GM21381 (cell line): ENCODE data around the gene HCK.

Experiments
- ATAC-seq: cut with Tn5 transposase; IDR thresholded peaks from one replicate; pipeline ENCODE4 v1.9.1; 2021; ENCODE audit warnings: mild to moderate bottlenecking, moderate library complexity; ENCODE audit not compliant: unreplicated experiment

Gene HCK

DNA sequence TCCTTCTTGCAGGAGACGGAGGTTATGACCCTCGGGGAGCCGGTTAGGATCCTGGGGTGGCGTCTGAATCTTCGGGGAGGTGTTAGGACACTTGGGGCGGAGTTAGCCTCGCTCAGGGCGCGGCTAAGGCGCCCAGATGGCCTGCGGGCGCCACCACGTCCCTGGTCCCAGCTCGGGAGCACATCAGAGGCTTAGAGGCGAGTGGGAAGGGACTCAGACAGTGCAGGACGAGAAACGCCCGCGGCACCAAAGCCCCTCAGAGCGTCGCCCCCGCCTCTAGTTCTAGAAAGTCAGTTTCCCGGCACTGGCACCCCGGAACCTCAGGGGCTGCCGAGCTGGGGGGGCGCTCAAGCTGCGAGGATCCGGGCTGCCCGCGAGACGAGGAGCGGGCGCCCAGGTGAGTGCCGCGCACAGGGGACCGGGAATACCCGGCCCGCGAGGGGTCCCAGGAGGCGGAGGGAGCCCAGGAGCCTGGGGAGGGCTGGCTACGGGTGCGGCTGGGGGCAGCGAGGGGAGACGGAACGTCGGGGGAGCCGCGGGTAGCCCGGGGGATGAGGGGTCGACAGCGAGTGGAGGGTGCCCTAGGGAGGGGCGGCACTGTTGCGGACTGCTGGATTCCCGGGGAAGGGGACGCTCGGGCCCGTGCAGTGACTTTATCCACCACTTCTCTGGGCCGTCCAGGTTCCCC is at the start of gene HCK:
HCK (plus strand) TSS at position 153 of the 688 bp plus-strand sequence.
- ATAC-seq, result no peak

DNA sequence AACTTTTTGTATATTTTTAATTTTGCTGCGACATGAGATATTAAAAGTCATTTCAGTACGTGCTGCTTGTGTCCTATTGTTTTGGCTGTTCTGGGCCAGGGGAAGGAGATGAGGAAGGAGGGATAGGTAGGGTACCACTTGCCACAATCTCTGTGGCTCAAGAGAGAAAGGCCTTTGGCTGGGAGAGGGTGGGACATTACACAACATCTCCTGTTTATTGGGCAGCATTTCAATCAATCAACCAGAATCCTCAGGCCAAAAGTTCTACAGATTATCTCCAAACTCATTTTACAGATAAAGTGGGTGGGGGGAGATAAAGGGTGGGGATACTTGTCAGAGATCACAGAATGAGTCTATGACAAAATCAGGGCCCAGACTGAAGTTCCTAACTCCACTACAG is 48.7 kb upstream of the HCK start:
- ATAC-seq, result no peak

DNA sequence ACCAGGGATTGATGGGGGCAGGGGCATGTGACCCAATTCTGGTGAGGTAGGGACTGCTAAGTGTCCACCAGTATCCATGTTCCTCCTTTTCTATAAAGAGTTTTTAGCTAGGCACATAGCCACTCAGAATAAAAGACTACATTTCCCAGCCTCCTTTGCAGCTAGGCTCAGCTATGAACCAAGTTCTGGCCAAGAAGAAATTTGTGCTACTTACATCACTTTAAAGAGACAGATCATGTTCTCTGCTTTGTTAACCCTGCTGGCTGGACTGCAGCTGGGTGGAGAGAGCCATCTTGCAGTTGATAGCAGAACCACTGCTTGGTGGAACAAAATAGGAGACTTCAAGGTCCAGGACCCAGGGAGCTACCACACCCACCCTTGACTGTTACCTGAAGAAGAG is 47.1 kb upstream of the HCK start:
- no peak for ATAC-seq

DNA sequence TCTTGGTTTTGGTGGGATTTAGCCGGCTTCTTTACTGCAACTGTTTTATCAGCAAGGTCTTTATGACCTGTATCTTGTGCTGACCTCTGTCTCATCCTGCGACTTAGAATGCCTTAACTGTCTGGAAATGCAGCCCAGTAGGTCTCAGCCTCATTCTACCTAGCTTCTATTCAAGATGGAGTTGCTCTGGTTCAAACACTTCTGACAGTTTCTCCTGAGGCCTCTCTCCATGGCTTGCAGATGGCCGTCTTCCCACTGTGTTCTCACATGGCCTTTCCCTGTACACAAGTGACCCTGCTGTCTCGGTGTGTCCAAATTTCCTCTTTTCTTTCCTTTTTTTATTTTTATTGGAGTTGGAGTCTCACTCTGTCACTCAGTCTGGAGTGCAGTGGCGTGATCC is 46.0 kb upstream of the HCK start:
- no peak for ATAC-seq

DNA sequence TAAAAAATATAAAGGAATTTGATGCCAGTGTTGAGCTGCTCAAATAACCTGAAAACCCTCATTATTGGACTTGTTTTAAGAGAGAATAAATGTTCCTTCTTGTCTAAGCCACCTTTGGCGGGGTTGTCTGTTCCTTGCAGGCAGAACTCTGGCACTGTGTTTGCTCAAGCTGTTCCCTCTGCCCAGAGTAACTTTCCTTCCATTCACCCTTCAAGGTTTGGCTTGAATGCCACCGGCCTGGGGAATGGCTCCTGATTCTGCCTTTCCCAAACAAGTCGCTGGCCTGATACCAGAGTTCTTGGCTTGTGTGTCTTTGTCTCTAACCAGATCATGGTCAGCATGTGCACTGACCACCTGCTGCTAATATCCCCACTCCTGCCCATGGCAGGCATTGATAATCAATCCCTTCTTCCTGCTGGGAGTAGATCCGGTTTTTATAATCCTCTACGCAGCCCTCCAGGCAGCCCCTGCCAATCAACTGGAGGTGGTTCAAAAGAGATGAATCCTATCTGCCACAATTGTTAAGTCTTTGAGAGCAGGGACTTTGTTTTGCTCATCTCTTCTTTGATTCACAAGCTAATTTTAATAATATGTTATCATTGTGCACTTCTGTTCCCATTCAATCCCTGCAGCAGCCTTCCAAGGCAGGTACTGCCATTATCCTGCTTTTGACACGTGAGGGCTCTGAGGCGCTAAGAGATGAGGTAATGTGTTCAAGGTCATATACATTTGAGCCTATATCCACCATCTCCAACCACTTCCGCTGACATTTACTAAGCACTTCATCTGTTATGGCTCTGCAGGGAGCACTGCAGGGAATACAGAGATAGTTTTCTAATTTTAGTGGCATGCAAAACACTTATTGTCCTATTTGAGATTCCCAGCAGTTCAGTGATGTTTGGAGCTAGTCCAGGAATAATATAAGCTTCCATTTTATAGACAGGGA is 44.9 kb upstream of the HCK start:
- ATAC-seq, result no peak

DNA sequence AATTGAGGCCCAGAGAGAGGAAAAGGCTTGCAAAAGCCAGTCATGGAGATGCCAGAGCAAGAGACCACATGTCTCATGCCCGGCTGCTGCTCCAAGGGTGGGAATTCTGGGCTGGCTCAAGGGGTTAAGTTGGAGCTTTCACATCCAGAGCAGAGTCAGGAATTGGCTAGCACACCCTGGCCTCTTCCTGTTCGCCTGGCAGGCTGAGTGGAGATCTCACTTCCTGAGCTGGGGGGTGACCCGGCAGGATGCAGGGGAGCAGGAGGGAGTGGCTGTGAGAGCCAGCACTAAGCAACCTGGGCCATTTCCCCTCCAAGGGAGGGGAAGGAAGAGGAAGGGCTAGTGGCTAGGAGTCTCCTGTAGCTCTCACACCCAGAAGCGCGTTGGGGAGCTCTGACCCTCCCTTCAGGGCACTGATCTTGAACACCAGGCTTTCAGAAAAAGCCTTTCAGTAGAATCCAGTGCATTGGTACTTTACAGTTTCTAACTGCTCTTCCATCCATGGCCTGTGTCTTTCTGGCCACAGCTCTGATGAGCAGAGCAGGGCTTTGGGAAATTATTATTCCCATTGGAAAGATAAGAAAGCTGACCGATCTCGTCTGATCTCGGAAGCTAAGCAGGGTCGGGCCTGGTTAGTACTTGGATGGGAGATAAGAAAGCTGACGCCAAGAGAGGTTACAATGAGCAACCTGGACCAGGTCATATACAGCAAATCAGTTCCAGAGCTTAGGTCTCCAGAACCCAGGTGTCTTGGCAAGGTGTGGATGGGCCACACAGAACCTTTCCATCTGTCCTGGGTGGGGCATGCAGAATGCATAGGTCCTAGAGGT is 44.0 kb upstream of the HCK start:
- no peak for ATAC-seq

DNA sequence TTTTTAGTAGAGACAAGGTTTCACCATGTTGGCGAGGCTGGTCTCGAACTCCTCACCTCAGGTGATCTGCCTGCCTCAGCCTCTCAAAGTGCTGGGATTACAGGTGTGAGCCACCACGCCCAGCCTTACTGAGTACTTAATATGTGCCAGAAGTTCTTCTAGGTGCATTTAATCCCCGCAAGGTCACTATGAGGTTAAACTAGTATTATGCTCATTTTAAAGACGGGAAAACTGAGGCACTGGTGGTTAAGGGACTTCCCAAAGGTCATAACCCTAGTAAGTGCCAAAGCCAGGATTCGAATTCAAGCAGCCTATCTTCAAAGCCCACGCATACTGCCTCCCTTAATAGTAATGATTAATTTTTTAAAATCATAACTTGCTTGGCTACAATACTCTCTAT is 42.5 kb upstream of the HCK start:
- no peak for ATAC-seq

DNA sequence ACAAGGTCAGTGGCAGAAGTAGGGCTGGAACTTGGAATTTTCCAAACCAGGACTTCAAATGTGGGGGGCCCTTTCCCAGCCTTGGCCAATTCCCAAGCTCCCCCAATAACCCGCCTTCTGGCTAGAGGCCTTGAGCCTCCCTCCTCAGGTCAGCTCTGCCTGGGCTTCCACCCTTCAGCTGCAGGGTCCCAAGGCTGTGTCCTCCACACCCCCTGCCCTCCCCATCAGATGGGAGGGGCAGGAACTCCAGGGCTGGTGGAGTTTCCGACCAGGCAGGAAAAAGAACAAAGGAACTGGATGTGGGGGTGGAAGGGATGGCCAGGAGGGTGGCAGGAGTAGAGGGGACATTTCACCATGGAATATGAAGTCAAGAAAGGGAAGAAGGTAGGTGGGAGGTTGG is 41.9 kb upstream of the HCK start, which contains the start of gene CCM2L:
CCM2L (plus strand) TSS at position 338 of the 400 bp plus-strand sequence; CDS start at position 355, 17 bp downstream.
- no peak for ATAC-seq

DNA sequence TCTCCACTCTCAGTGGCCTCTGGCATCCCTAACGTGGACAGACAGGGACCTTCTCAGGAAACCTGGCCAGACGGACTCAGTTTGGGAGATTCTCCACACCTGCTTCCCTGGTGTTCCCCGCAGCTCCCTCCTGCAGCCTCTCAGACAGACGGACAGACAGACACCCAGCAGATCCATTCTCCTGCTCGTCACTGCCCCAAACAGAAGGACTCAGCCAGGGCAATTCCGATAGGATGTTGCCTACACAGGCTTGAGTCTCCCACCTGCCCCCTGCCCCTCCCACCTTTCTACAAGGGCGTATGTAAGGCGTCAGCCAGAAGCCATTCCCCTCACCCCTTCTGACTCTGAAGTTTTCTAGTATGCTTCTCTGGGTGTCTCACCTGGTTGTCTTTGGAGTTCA is 41.4 kb upstream of the HCK start:
- ATAC-seq, result no peak

DNA sequence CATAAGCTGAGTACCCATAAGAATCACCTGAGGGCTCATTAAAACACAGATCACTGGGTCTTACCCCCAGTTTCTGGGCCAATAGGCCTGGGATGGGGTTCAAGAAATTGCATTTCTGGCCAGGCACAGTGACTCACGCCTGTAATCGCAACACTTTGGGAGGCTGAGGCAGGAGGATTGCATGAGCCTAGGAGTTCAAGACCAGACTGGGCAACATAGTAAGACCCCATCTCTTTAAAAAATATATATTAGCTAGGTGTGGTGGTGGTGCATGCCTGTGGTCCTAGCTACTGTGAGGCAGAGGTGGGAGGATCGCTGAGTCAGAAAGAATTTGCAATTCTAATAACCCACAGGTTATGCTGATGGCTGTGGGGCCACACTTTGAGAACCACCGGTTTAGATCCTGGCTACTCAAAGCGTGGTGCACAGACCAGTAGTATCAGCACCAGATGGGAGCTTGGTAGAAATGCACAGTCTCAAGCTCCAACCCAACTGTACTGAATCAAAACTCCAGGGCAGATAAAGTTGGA is 39.8 kb upstream of the HCK start:
- no peak for ATAC-seq

DNA sequence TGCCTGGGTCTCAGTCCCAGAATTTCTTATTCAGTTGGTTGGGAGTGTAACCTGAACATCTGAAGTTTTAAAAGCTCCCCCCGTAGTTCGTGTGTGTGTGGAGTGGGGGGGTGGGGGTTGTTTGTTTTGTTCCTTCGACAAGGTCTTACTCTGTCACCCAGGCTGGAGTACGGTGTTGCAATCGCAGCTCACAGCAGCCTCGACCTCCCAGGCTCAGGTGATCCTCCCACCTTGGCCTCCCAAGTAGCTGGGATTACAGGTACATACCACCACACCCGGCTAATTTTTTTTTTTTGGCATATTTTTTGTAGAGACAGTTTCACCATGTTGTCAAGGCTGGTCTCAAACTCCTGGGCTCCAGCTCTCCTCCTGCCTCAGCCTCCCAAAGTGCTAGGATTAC is 38.7 kb upstream of the HCK start:
- no peak for ATAC-seq

DNA sequence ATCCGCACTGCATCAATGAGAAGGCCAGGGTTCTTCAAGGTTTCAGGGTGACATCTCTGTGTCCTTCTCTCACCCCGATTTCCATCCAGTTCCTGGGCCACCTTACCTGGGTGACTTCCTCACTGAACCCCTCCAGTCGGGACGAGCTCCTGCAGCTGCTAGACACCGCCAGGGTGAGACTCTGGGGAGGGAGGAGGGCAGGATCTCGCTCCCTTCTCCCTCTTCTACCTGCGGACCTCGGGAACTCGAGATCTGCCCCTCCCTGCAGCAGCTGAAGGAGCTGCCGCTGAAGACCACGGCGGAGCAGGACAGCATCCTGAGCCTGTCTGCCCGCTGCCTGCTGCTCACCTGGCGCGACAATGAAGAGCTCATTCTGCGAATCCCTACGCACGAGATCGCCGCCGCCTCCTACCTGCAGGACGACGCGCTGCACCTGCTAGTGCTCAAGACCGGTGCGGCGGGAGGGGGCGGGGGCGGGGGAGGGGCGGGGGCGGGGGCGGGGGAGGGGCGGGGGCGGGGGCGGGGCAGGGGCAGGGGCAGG is 34.3 kb upstream of the HCK start:
- ATAC-seq, result no peak

DNA sequence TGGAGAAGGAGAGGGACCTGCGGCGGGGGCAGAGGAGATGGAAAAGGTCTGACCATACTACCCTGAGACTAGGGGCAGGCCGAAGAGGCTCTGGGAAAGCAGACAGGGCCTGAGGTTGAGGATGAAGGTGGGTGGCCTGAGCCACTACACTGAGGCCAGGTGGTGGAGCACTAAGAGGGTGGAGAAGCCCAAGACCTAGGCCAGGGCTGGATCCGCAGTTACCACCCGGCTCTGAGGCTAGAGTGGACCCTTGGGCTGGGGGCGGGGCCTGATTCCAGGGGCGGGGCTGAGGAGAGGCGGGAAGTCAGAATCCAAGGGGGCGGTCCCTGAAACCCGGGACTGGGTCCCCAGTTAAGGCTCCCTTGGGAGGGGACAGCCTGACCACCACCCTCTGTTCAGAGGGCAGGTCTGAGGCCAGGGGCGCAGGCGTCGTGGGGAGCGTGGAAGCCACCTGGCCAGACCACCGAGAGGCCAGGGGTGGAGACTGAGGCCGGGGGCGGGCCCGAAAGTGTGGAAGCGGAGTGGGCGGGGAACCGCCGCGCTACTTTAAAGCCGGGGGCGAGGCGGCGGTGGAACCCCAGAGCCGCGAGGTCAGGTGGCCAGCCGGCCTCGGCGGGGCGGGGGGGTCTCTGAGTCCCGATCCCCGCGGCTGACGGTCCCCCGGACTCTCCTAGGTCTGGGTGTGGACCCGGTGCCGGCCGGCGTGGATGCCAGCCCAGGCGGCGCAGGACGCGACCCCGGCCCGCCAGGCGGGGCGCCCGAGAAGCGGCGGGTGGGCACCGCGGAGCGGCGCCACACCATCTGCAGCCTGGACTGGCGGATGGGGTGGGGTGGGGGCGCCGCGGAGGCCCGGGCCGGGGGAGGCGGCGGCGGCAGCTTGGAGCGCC is 33.5 kb upstream of the HCK start:
- ATAC-seq, result no peak

DNA sequence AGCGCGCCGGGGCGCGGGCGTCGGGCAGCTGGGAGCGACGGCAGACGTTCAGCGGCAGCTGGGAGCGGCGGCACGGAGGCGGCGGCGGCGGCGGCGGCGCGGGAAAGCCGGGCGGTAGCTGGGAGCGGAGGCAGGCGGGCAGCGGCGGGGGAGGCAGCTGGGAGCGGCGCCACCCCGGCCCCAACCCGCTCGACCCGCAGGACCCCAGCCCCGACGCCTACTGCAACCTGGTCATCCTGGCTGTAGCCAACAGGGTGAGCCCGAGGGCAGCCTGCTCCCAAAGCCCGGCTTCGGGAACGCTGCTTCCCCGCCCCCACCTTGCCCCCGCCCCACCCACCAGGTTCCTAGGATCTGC is 32.9 kb upstream of the HCK start:
- ATAC-seq, result no peak

DNA sequence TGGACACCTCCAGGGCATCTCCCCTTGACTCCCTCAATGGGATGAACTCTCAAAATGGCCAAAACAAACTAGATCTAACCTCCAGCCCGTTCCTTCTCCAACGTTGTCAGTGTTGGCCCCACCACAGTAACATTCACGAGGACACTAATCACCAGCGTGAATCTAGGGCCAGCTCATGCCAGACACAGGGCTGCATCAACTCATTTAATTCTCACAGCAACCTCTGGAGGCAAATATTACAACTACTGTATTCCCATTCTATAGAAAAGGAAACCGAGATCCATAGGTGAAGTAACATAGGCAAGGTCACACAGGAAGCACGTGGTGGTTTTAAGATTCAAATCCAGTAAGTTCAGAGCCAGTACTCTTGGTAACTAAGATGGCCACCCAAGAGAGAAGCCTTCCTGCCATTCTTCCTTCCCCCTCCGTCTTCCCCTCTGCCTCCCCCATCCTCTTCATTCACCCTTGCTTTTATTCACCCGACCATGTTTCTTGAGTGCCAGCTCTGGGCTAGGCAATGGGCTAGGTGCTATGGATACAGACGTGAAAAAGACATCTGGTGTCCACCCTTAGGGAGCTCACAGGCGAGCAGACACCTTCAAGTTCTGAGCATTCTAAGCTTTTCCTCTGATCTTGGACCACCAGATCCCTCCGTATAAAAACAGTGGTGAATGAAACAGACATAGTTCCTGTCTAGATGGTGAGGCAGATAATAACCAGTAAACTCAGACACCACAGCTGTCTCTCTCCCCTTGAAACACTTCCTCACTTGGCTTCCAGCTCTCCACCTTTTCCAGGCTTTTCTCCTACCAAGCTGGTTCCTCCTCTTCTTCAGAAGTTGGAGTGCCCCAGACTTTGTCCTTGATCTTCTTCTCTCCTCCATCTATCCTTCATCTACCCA is 32.2 kb upstream of the HCK start:
- ATAC-seq, result no peak

DNA sequence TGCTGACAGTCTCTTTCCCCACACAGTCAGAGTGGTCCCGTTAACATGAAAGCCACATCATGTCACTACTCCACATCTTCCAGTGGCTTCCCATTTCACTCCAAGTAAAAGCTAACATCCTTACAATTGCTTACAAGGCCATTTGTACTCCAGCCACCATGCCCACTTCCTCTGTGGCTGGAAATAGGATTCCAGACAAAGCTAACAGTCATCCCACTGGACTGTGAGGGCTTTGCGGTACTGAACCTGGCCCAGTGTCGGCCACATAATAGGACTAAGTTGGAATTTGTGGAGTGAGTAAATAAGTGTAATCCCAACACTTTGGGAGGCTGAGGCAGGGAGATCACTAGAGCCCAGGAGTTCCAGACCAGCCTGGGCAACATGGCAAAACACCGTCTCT is 31.0 kb upstream of the HCK start:
- no peak for ATAC-seq

DNA sequence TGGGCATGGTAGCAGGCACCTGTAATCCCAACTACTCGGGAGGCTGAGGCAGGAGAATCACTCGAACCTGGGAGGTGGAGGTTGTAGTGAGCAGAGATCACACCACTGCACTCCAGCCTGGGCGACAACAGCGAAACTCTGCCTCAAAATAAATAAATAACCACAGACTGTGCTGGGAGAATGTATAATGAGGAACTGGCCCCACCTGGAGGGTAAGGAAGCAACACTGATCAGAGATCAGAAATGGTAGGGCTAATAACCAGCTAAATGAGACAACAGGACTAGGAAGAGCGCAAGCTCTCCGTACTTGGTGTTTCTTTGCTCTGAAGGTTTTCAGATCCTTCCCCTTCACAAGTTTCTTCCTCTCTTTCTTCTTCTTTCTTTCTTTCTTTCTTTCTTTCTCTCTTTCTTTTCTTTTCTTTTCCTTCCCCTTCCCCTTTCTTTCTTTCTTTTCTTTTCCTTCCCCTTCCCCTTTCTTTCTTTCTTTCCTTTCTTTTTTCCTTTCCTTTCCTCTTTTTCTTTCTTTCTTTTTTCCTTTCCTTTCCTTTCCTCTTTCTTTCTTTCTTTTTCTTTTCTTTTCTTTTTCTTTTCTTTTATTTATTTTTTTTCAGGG is 27.3 kb upstream of the HCK start:
- ATAC-seq, result no peak

DNA sequence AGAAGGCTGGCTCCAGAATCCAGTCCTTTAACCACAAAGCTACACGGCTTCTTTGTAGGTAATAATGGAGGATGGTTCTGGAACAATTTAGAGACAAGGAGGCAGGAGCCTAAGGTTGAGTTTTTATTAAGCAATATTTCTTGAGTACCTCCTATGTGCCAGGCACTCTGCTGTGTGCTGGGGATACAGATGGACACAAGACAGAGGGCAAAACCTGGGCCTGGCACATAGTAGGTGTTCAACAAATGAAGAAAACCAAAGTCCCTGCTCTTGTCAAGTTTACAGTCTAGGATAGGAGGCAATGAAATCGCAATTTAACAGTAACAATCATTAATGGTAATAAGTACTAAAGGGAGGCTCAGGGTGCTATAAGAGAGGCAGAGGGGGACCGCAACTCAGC is 24.4 kb upstream of the HCK start:
- ATAC-seq, result no peak
